Aorta (tissue), 5 donors: Measurements from ENCODE around the gene C6orf132. TPM values are rescaled to one million over a fixed set of nuclear protein-coding genes. Genes with fewer than 3 reads are reported as not detected.

Source experiments
- ATAC-seq: fragments of 200-7000 bp; cut with Tn5 transposase; one replicate; pipeline ENCODE4 v1.9.1; 2022; ENCODE audit warnings: moderate library complexity; ENCODE audit not compliant: low FRiP score
- DNase-seq, 2 donors: peaks; one replicate each; pipeline ENCODE4 v3.0.0-alpha.2; 2020
- H3K27ac ChIP-seq, 2 donors: one replicate each; pipeline ENCODE4 v1.5.1; 2013; ENCODE audit warnings: low read length in 2 of 2, mild to moderate bottlenecking in 2 of 2, moderate library complexity in 2 of 2, control low read depth in 1 of 2, inconsistent platforms in 1 of 2, low read depth in 1 of 2
- H3K27me3 ChIP-seq, 2 donors: one replicate each; pipeline ENCODE4 v1.6.1; 2013; ENCODE audit warnings: control low read depth in 1 of 2, low read length in 1 of 2, mild to moderate bottlenecking in 1 of 2, moderate library complexity in 1 of 2; ENCODE audit not compliant: insufficient read depth in 2 of 2, control insufficient read depth in 1 of 2
- H3K36me3 ChIP-seq, 2 donors: one replicate each; pipeline ENCODE4 v1.6.1; 2013; ENCODE audit warnings: control low read depth in 1 of 2, low read length in 1 of 2, mild to moderate bottlenecking in 1 of 2; ENCODE audit not compliant: insufficient read depth in 2 of 2, control insufficient read depth in 1 of 2
- H3K4me1 ChIP-seq, 2 donors: one replicate each; pipeline ENCODE4 v1.6.1; 2013; ENCODE audit warnings: low read length in 2 of 2, control low read depth in 1 of 2, mild to moderate bottlenecking in 1 of 2, moderate library complexity in 1 of 2; ENCODE audit not compliant: insufficient read depth in 2 of 2, control insufficient read depth in 1 of 2
- H3K4me3 ChIP-seq, 2 donors: one replicate each; pipeline ENCODE4 v1.5.1; 2013; ENCODE audit warnings: low read length in 2 of 2, control low read depth in 1 of 2, mild to moderate bottlenecking in 1 of 2
- H3K9me3 ChIP-seq: one replicate; pipeline ENCODE4 v1.6.1; 2013; ENCODE audit warnings: mild to moderate bottlenecking, low read length; ENCODE audit not compliant: control insufficient read depth
- WGBS, 2 donors: extraction: QIAGEN DNeasy Blood & Tissue Kit; methylation state at CpG; one replicate each; pipeline ENCODE4 v1.1.7; 2013; 5-methylcytosine and 5-hydroxymethylcytosine counted together
- intact Hi-C, 2 donors: fragments of 100-400 bp; cut with DNase I; formaldehyde crosslinking; loops; one replicate each; pipeline versions ENCODE4 v1.14.2 to v1.15.0; 2022
- polyA plus RNA-seq, 2 donors: library from polyadenylated mRNA; stranded (reverse); fragments of 200-250 nt; gene quantifications; one replicate each; pipeline ENCODE4 v1.2.3, GENCODE V29; 2013
- total RNA-seq, 2 donors: library from RNA; stranded (reverse); fragmentation: NEBNext Ultra II Directional; extraction: Animal tissue kit (Norgen Biotek cat#: 25700); gene quantifications; one replicate each; pipeline ENCODE4 v1.2.1, GENCODE V29; 2021
- donor health status: healthy with polysubstance abuse.
- donor health status: Bipolar disorder and iron deficiency.
- donor health status: DM: no; HTN: no; CAD: no.
- donor health status: DM: no; HTN: no; CAD: no.
- donor health status: DM: yes; HTN: yes; CAD: no.

Gene C6orf132
- total and polyA plus RNA-seq, 4 donors = 0.51 to 30.7 (median 2.4) TPM

- Histone ChIP-seq H3K27me3 (no peaks in the 10 kb centered on the region), H3K36me3 (no peaks in the 10 kb centered on the region), H3K4me1 (no peaks in the 10 kb centered on the region), H3K9me3 (no peaks in the 10 kb centered on the region), H3K4me3 (no peak overlapping the region), H3K27ac (no peak overlapping the region)
- intact Hi-C loops = no loop called here
- ATAC-seq (no peak), DNase-seq (no peak)
- WGBS, 2 donors = 90 to 91% methylated on average over 4 of the region's 4 CpGs
Observed at GRCh38 chr6:42133926-42134325, 8.5 kb downstream of the C6orf132 start.

- Histone ChIP-seq H3K4me1 (no peaks in the 10 kb centered on the region), H3K4me3 (no peak overlapping the region), H3K27ac (no peak overlapping the region), H3K27me3 (no peaks in the 10 kb centered on the region), H3K9me3 (no peaks in the 10 kb centered on the region), H3K36me3 (no peaks in the 10 kb centered on the region)
- intact Hi-C loops = no loop called here
- DNase-seq (no peak), ATAC-seq (no peak)
- WGBS, 2 donors = 80 to 82% methylated on average over 11 of the region's 11 CpGs
Observed at GRCh38 chr6:42131531-42131930, 10.9 kb downstream of the C6orf132 start.

GRCh38 chr6:42129360-42129676 is 13.1 kb downstream of the C6orf132 start:
- H3K36me3 ChIP-seq = no peaks in the 10 kb centered on the region
- WGBS, 2 donors = 96 to 100% methylated on average over 2 of the region's 2 CpGs
- no peak overlapping the region for H3K4me3 ChIP-seq
- no peaks in the 10 kb centered on the region for H3K27me3 ChIP-seq
- DNase-seq (no peak), ATAC-seq (no peak)
- H3K27ac ChIP-seq = no peak overlapping the region
- H3K9me3 ChIP-seq = no peaks in the 10 kb centered on the region
- intact Hi-C loops = no loop called here
- no peaks in the 10 kb centered on the region for H3K4me1 ChIP-seq

GRCh38 chr6:42128460-42129359 is 13.7 kb downstream of the C6orf132 start:
- no peak overlapping the region for H3K4me3 ChIP-seq
- ATAC-seq (peak; percentile 12), DNase-seq (no peak)
- no peaks in the 10 kb centered on the region for H3K4me1 ChIP-seq
- H3K9me3 ChIP-seq = no peaks in the 10 kb centered on the region
- no peaks in the 10 kb centered on the region for H3K36me3 ChIP-seq
- H3K27ac ChIP-seq = no peak overlapping the region
- no peaks in the 10 kb centered on the region for H3K27me3 ChIP-seq
- intact Hi-C loops = no loop called here
- 83% methylated on average over 25 of the region's 25 CpGs for WGBS, 2 donors

GRCh38 chr6:42125663-42126062 is 16.8 kb downstream of the C6orf132 start:
- H3K27me3 ChIP-seq = no peaks in the 10 kb centered on the region
- H3K27ac ChIP-seq = no peak overlapping the region
- H3K4me3 ChIP-seq = no peak overlapping the region
- no peaks in the 10 kb centered on the region for H3K9me3 ChIP-seq
- ATAC-seq (no peak), DNase-seq (no peak)
- WGBS, 2 donors = 68 to 69% methylated on average over 3 of the region's 3 CpGs
- intact Hi-C loops = no loop called here
- no peaks in the 10 kb centered on the region for H3K36me3 ChIP-seq
- no peaks in the 10 kb centered on the region for H3K4me1 ChIP-seq

GRCh38 chr6:42125231-42125630 is 17.2 kb downstream of the C6orf132 start:
- DNase-seq (no peak), ATAC-seq (no peak)
- no peaks in the 10 kb centered on the region for H3K27me3 ChIP-seq
- H3K9me3 ChIP-seq = no peaks in the 10 kb centered on the region
- no peaks in the 10 kb centered on the region for H3K36me3 ChIP-seq
- no peak overlapping the region for H3K4me3 ChIP-seq
- 84 to 90% methylated on average over 14 of the region's 14 CpGs for WGBS, 2 donors
- intact Hi-C loops = no loop called here
- no peaks in the 10 kb centered on the region for H3K4me1 ChIP-seq
- H3K27ac ChIP-seq = no peak overlapping the region

GRCh38 chr6:42124223-42124836 is 18.1 kb downstream of the C6orf132 start:
- H3K4me1 ChIP-seq = no peaks in the 10 kb centered on the region
- H3K9me3 ChIP-seq = no peaks in the 10 kb centered on the region
- no peaks in the 10 kb centered on the region for H3K27me3 ChIP-seq
- WGBS, 2 donors = 85 to 90% methylated on average over 9 of the region's 9 CpGs
- ATAC-seq = peak; percentile 44
- DNase-seq = no peak
- H3K27ac ChIP-seq = no peak overlapping the region
- intact Hi-C loops = no loop called here
- no peaks in the 10 kb centered on the region for H3K36me3 ChIP-seq
- no peak overlapping the region for H3K4me3 ChIP-seq

GRCh38 chr6:42123379-42124103 is 18.9 kb downstream of the C6orf132 start:
- Histone ChIP-seq H3K27ac (no peak overlapping the region), H3K4me1 (no peaks in the 10 kb centered on the region), H3K4me3 (no peak overlapping the region), H3K27me3 (no peaks in the 10 kb centered on the region), H3K36me3 (no peaks in the 10 kb centered on the region), H3K9me3 (no peaks in the 10 kb centered on the region)
- intact Hi-C loops = no loop called here
- no peak for ATAC-seq
- DNase-seq = no peak
- 90 to 94% methylated on average over 11 of the region's 11 CpGs for WGBS, 2 donors
